Spleen (tissue), 7 donors: ENCODE data around the gene NDUFB11.

Experiments
- POLR2A ChIP-seq, 3 donors: fragments of 450-650 bp; IDR thresholded peaks; one replicate each; pipeline ENCODE4 v1.5.1; 2017; ENCODE audit warnings: antibody characterized with exemption in 3 of 3, mild to moderate bottlenecking in 1 of 3
- POLR2AphosphoS5 ChIP-seq, 3 donors: sonication (generic); formaldehyde crosslinking; IDR thresholded peaks; one replicate each; pipeline ENCODE4 v1.5.1; 2017; ENCODE audit warnings: antibody characterized with exemption in 3 of 3
- TF ChIP-seq, protein P1 (sequence below), 11 experiments: fragments of 200-600 bp in 7 of 11; fragments of 450-650 bp in 4 of 11; sonication (generic) in 4 of 11; IDR thresholded peaks in 8 of 11; conservative IDR thresholded peaks in 3 of 11; 1 replicate in 7 of 11; 2 replicates in 4 of 11; pipeline versions ENCODE4 v1.4.0 to v1.8.0; 2016 to 2021; ENCODE audit warnings: antibody characterized with exemption in 11 of 11, inconsistent platforms in 4 of 11, mild to moderate bottlenecking in 1 of 11
- donor health status: DM: no; HTN: no; CAD: no; lungs with moderate emphysema.
- donor health status: DM: no; HTN: no; CAD: no.
- donor health status: DM: no; HTN: no; CAD: no.

DNA sequence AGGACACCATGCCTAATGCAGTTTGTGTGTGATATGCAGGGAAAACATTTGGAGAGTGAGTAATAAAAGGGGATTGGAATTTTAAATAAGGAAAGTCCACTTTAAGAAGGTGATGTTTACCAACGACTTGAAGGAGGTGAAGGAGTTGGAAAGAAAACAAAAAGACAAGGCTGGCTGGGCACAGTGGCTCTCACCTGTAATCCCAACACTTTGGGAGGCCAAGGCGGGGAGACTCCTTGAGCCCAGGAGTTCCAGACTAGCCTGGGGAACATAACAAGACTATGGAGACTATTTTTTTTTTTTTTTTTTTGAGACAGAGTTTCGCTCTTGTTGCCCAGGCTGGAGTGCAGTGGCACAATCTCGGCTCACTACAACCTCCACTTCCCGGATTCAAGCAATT, 11.0 kb downstream of the NDUFB11 start:
- TF ChIP-seq, protein P1, sequence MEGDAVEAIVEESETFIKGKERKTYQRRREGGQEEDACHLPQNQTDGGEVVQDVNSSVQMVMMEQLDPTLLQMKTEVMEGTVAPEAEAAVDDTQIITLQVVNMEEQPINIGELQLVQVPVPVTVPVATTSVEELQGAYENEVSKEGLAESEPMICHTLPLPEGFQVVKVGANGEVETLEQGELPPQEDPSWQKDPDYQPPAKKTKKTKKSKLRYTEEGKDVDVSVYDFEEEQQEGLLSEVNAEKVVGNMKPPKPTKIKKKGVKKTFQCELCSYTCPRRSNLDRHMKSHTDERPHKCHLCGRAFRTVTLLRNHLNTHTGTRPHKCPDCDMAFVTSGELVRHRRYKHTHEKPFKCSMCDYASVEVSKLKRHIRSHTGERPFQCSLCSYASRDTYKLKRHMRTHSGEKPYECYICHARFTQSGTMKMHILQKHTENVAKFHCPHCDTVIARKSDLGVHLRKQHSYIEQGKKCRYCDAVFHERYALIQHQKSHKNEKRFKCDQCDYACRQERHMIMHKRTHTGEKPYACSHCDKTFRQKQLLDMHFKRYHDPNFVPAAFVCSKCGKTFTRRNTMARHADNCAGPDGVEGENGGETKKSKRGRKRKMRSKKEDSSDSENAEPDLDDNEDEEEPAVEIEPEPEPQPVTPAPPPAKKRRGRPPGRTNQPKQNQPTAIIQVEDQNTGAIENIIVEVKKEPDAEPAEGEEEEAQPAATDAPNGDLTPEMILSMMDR (IDR thresholded peaks at IDR 0.05 in 8 of 11, conservative IDR thresholded peaks at IDR 0.05 in 3 of 11), result no peak
- no peak for TF ChIP-seq POLR2AphosphoS5 (IDR thresholded peaks at IDR 0.05)
- no peak for TF ChIP-seq POLR2A (IDR thresholded peaks at IDR 0.05)
